OCI-LY7 (cell line): ENCODE measurements around the gene ZNF30. TPM values are rescaled to one million over a fixed set of nuclear protein-coding genes. Genes with fewer than 3 reads are reported as not detected.

ENCODE experiments used
- BruUV-seq: library from RNA; stranded (reverse); fragments of 400-500 nt; replicated peaks from 2 replicates; lab custom pipeline; 2021; lab: Mats Ljungman, UMichigan
- CTCF ChIA-PET: fragments of 300-600 bp; sonication (Branson Sonifier 250); formaldehyde crosslinking; loops from one replicate; lab custom pipeline; 2022; ENCODE audit warnings: antibody characterized with exemption; ENCODE audit not compliant: unreplicated experiment; lab: Charles Lee
- POLR2A ChIA-PET: fragments of 300-600 bp; sonication (Branson Sonifier 250); formaldehyde crosslinking; loops from one replicate; lab custom pipeline; 2022; ENCODE audit warnings: antibody characterized with exemption; lab: Charles Lee
- DNase-seq: peaks from one replicate; pipeline ENCODE4 v3.0.0-alpha.2; 2015; ENCODE audit warnings: low spot score
- H2AFZ ChIP-seq: fragments of 200-600 bp; sonication (generic), shearing (Covaris generic); 2 replicates; pipeline ENCODE4 v1.6.1; 2014; ENCODE audit warnings: mild to moderate bottlenecking, antibody characterized with exemption, low read length, moderate library complexity
- H3K27ac ChIP-seq: fragments of 200-600 bp; sonication (generic); 2 replicates; pipeline ENCODE4 v1.5.1; 2014; ENCODE audit warnings: mixed run types, low read depth, mild to moderate bottlenecking, moderate library complexity, low read length, inconsistent platforms; ENCODE audit not compliant: poor library complexity, severe bottlenecking
- H3K36me3 ChIP-seq: fragments of 200-600 bp; sonication (generic); 2 replicates; pipeline ENCODE4 v1.6.1; 2014; ENCODE audit warnings: mild to moderate bottlenecking, antibody characterized with exemption, low read length, moderate library complexity, mixed read lengths; ENCODE audit not compliant: insufficient read depth
- H3K4me1 ChIP-seq: fragments of 200-600 bp; sonication (generic); 2 replicates; pipeline ENCODE4 v1.5.1; 2014; ENCODE audit warnings: mild to moderate bottlenecking, low read length; ENCODE audit not compliant: insufficient read depth, poor library complexity, severe bottlenecking
- H3K4me2 ChIP-seq: fragments of 200-600 bp; sonication (generic); 2 replicates; pipeline ENCODE4 v1.6.1; 2014; ENCODE audit warnings: mild to moderate bottlenecking, low read length
- H3K4me3 ChIP-seq: fragments of 200-600 bp; sonication (generic); 2 replicates; pipeline ENCODE4 v1.5.1; 2014; ENCODE audit warnings: mild to moderate bottlenecking, low read depth, low read length; ENCODE audit not compliant: poor library complexity, severe bottlenecking
- H3K79me2 ChIP-seq: fragments of 200-600 bp; sonication (generic); 2 replicates; pipeline ENCODE4 v1.6.1; 2016; ENCODE audit warnings: low read depth, mild to moderate bottlenecking, low read length, moderate library complexity, mixed read lengths; ENCODE audit not compliant: insufficient read depth
- H3K9me2 ChIP-seq: fragments of 200-600 bp; sonication (generic); 2 replicates; pipeline ENCODE4 v1.6.1; 2016; ENCODE audit warnings: mild to moderate bottlenecking, low read length, mixed read lengths; ENCODE audit not compliant: insufficient read depth
- H3K9me3 ChIP-seq: fragments of 200-600 bp; sonication (generic); 2 replicates; pipeline ENCODE4 v1.6.1; 2014; ENCODE audit warnings: mild to moderate bottlenecking, mixed run types, low read length, mixed read lengths
- H4K20me1 ChIP-seq: fragments of 200-600 bp; sonication (generic); 2 replicates; pipeline ENCODE4 v1.6.1; 2014; ENCODE audit warnings: mild to moderate bottlenecking, antibody characterized with exemption, low read length, moderate library complexity, mixed read lengths; ENCODE audit not compliant: insufficient read depth
- CTCF ChIP-seq: fragments of 200-600 bp; sonication (generic); conservative IDR thresholded peaks from 2 replicates; pipeline ENCODE4 v1.5.1; 2014; ENCODE audit warnings: mild to moderate bottlenecking, antibody characterized with exemption, low read length, moderate library complexity, mixed read lengths
- EZH2phosphoT487 ChIP-seq: fragments of 200-600 bp; sonication (generic); IDR thresholded peaks from 2 replicates; pipeline ENCODE4 v1.6.1; 2018; ENCODE audit warnings: low read depth, borderline replicate concordance, mild to moderate bottlenecking, mixed run types, antibody characterized with exemption, low read length, moderate library complexity, mixed read lengths
- intact Hi-C: fragments of 100-400 bp; cut with micrococcal nuclease; formaldehyde crosslinking; loops from one replicate; pipeline ENCODE4 v1.10.0; 2022; ENCODE audit not compliant: unreplicated experiment
- total RNA-seq, 2 experiments: library from RNA; depleted of rRNA in 1 of 2; stranded (reverse); fragments of >200 nt in 1 of 2; shearing (Covaris generic) in 1 of 2; gene quantifications; 2 replicates each; pipeline ENCODE4 v1.2.3, GENCODE V29; 2014 to 2022

Gene ZNF30
- total RNA-seq, 2 experiments from 2014 or later = not detected

GRCh38 chr19:34960103-34960805 lies 33.6 kb downstream of the ZNF30 start:
- Histone ChIP-seq H3K4me1 (peaks cover 19% of the 10 kb centered on the region), H3K36me3 (peaks cover 41% of the 10 kb centered on the region), H3K4me3 (no peak overlapping the region), H3K9me2 (no peaks in the 10 kb centered on the region), H4K20me1 (no peaks in the 10 kb centered on the region), H3K9me3 (no peaks in the 10 kb centered on the region), H3K27ac (no peak overlapping the region), H2AFZ (no peak overlapping the region), H3K79me2 (peaks cover 16% of the 10 kb centered on the region; the same call in 1 of the 2 replicates), H3K4me2 (no peak overlapping the region)
- DNase-seq = no peak
- CTCF ChIA-PET = no interaction called here
- BruUV-seq = no TSS peak
- POLR2A ChIA-PET = interaction anchor here (0.6 kb wide), 1 partner anchor 1417 kb away, joined by 3 read pairs; no protein-coding TSS in a partner anchor
- TF ChIP-seq EZH2phosphoT487 (no peak), CTCF (no peak)
- intact Hi-C loops = no loop called here

DNA sequence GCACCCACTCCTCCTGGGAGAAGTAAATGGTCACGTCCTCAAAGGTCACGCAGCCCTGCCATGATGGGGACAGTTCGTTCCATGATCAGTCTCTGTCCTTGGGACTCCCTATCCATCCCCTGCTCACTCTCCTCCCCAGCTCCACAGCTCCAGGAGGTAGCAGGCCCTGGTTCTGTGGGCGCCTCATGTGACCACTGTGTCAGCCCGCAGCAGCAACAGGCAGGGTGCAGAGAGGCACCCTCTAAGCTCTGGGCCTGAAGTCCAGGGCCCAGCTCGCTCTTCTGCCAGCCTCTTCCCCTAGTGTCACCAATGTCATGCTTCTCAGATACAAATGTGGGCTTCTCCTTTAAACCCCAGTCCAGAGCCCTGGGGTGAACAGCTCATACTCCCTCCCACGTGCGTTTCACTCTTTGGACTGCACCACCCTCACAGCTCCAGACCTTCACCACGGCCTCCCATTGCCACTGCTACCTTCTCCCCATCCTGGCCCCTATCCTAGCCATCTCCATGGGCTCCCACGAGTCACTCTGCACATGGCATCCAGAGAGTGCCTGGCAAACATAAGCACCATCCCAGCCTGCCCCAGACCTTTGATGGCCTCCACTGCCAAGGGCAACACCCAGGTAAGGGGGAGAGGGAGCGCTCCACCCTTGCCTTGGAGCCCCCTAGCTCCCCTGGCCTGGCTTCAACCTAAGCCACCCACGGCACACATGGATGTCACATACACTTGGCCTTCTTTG lies 34.4 kb downstream of the ZNF30 start:
- Histone ChIP-seq H4K20me1 (no peaks in the 10 kb centered on the region), H3K4me1 (peaks cover 19% of the 10 kb centered on the region), H3K9me3 (no peaks in the 10 kb centered on the region), H3K4me3 (no peak overlapping the region), H3K9me2 (no peaks in the 10 kb centered on the region), H3K4me2 (0 out of 2 replicates have a peak overlapping the region, but pooled peaks have one; percentile 84), H2AFZ (no peak overlapping the region), H3K27ac (no peak overlapping the region), H3K79me2 (peaks cover 16% of the 10 kb centered on the region; the same call in 1 of the 2 replicates), H3K36me3 (peaks cover 40% of the 10 kb centered on the region)
- intact Hi-C loops = no loop called here
- ChIA-PET POLR2A (interaction anchor here (0.6 to 0.7 kb wide), 2 partner anchors 15 to 1416 kb away, joined by 3 read pairs; no protein-coding TSS in a partner anchor), CTCF (no interaction called here)
- no peak for TF ChIP-seq EZH2phosphoT487
- no peak for TF ChIP-seq CTCF
- BruUV-seq = no TSS peak
- no peak for DNase-seq
